Muscle layer of duodenum (tissue), 2 donors: ENCODE measurements around the gene STEAP2.

Experiments used
- H3K27ac ChIP-seq: one replicate; pipeline ENCODE4 v1.7.0; 2013; ENCODE audit warnings: mild to moderate bottlenecking, low read length
- H3K27me3 ChIP-seq: one replicate; pipeline ENCODE4 v1.7.0; 2013; ENCODE audit warnings: low read depth, mild to moderate bottlenecking, control low read depth, low read length
- H3K36me3 ChIP-seq, 2 donors: one replicate each; pipeline ENCODE4 v1.7.0; 2013; ENCODE audit warnings: low read length in 2 of 2, control low read depth in 1 of 2, mild to moderate bottlenecking in 1 of 2; ENCODE audit not compliant: insufficient read depth in 2 of 2, control insufficient read depth in 1 of 2
- H3K4me1 ChIP-seq, 2 donors: one replicate each; pipeline ENCODE4 v1.7.0; 2013; ENCODE audit warnings: low read length in 2 of 2, mild to moderate bottlenecking in 2 of 2, control low read depth in 1 of 2, moderate library complexity in 1 of 2; ENCODE audit not compliant: insufficient read depth in 2 of 2, control insufficient read depth in 1 of 2
- H3K4me3 ChIP-seq, 2 donors: one replicate each; pipeline ENCODE4 v1.7.0; 2013; ENCODE audit warnings: low read length in 2 of 2, low read depth in 1 of 2, mild to moderate bottlenecking in 1 of 2
- H3K9me3 ChIP-seq, 2 donors: one replicate each; pipeline ENCODE4 v1.7.0; 2013; ENCODE audit warnings: low read length in 2 of 2, control low read depth in 1 of 2, mild to moderate bottlenecking in 1 of 2; ENCODE audit not compliant: control insufficient read depth in 1 of 2
- donor health status: healthy.

The STEAP2 gene

DNA sequence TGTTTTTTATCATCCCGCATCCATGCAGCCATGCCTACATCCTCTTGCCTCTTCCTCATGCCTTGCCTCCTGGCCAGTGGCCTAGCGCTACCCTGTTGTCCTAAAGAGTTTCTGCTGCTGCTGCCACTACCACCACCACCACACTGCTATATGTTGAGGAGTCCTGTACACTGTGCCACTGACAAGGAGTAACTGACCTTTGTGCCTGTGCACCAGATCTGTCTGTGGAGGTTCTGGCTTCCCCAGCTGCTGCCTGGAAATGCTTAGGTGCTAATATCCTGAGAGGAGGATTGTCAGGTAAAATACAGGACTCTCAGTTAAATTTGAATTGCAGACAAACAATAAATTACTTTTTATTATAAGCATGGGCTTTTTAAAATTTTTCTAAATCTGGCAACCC is 26.5 kb downstream of the STEAP2 start:
- no peaks in the 10 kb centered on the region for H3K9me3 ChIP-seq
- no peaks in the 10 kb centered on the region for H3K27me3 ChIP-seq
- no peaks in the 10 kb centered on the region for H3K4me1 ChIP-seq
- peaks cover 0 to 4% of the 10 kb centered on the region in 2 donors for H3K36me3 ChIP-seq
- no peak overlapping the region for H3K27ac ChIP-seq
- H3K4me3 ChIP-seq, result no peak overlapping the region

- no peaks in the 10 kb centered on the region for H3K4me1 ChIP-seq
- no peaks in the 10 kb centered on the region for H3K9me3 ChIP-seq
- no peak overlapping the region for H3K27ac ChIP-seq
- no peak overlapping the region for H3K4me3 ChIP-seq
- H3K27me3 ChIP-seq, result no peaks in the 10 kb centered on the region
- peaks cover 0 to 4% of the 10 kb centered on the region in 2 donors for H3K36me3 ChIP-seq
Measured at GRCh38 chr7:90238583-90238982, 27.0 kb downstream of the STEAP2 start.

GRCh38 chr7:90239050-90239449 is 27.5 kb downstream of the STEAP2 start:
- Histone ChIP-seq H3K27ac (no peak overlapping the region), H3K27me3 (no peaks in the 10 kb centered on the region), H3K36me3 (peaks cover 0 to 4% of the 10 kb centered on the region in 2 donors), H3K9me3 (no peaks in the 10 kb centered on the region), H3K4me3 (no peak overlapping the region), H3K4me1 (peaks cover under 1% of the 10 kb centered on the region in 2 donors)

DNA sequence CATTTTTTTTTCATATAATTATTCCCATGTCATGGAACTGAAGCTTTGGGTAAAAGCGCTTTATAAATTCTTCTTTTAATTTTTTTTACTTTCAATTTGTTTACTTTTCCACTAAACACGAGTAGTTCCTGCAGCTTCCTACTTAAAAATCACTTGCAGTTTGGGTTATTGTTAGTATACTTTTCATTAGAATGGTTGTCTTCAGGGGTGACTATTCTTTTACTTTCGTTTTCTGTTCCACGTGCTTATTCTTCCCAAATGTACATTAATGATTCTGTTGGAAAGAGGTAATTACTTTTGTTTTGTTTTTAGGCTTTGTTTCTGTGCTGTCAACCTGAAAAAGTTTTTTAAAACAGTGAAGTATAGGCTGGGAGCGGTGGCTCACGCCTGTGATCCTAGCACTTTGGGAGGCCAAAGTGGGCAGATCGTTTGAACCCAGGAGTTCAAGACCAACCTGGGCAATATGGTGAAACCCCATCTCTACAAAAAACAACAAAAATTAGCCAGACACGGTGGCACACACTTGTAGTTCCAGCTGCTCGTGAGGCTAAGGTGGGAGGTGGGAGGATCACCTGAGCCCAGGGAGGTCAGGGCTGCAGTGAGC is 28.2 kb downstream of the STEAP2 start:
- peaks cover 0 to 4% of the 10 kb centered on the region in 2 donors for H3K36me3 ChIP-seq
- H3K4me1 ChIP-seq, result peaks cover 6% of the 10 kb centered on the region in 2 donors
- H3K4me3 ChIP-seq, result no peak overlapping the region
- H3K9me3 ChIP-seq, result no peaks in the 10 kb centered on the region
- H3K27ac ChIP-seq, result no peak overlapping the region
- no peaks in the 10 kb centered on the region for H3K27me3 ChIP-seq

- H3K27ac ChIP-seq, result no peak overlapping the region
- H3K27me3 ChIP-seq, result no peaks in the 10 kb centered on the region
- no peak overlapping the region for H3K4me3 ChIP-seq
- H3K36me3 ChIP-seq, result peaks cover 0 to 4% of the 10 kb centered on the region in 2 donors
- H3K4me1 ChIP-seq, result peaks cover 6 to 17% of the 10 kb centered on the region in 2 donors
- no peaks in the 10 kb centered on the region for H3K9me3 ChIP-seq
Measured at GRCh38 chr7:90242369-90243168, 31.0 kb downstream of the STEAP2 start.

DNA sequence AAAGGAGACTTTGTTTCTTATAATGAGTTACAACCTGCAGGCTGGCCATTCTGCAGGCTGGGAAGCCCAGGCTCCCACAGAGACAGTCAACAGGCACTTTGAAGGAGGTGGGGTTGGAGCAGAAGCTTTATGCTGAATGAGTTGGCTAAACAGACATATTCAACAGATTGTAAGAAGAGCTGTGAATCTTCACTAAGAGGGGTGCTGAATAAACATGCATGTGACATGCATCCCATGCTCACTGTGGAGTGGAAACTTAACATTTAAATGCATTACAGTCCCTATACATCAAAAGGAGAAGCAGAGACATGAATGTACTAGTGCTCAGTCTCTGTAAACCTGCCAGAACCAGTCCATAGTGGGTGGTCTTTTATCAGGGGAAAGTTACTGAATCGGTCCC is 32.0 kb downstream of the STEAP2 start:
- no peaks in the 10 kb centered on the region for H3K27me3 ChIP-seq
- H3K9me3 ChIP-seq, result no peaks in the 10 kb centered on the region
- H3K27ac ChIP-seq, result no peak overlapping the region
- H3K4me1 ChIP-seq, result peaks cover 6 to 17% of the 10 kb centered on the region in 2 donors
- no peaks in the 10 kb centered on the region for H3K36me3 ChIP-seq
- H3K4me3 ChIP-seq, result no peak overlapping the region

- peak overlapping the region; percentile 88 to 91 for H3K4me3 ChIP-seq
- H3K27ac ChIP-seq, result no peak overlapping the region
- H3K9me3 ChIP-seq, result no peaks in the 10 kb centered on the region
- no peaks in the 10 kb centered on the region for H3K27me3 ChIP-seq
- no peaks in the 10 kb centered on the region for H3K36me3 ChIP-seq
- H3K4me1 ChIP-seq, result peaks cover 6 to 17% of the 10 kb centered on the region in 2 donors
Measured at GRCh38 chr7:90244565-90244908, 33.0 kb downstream of the STEAP2 start.

DNA sequence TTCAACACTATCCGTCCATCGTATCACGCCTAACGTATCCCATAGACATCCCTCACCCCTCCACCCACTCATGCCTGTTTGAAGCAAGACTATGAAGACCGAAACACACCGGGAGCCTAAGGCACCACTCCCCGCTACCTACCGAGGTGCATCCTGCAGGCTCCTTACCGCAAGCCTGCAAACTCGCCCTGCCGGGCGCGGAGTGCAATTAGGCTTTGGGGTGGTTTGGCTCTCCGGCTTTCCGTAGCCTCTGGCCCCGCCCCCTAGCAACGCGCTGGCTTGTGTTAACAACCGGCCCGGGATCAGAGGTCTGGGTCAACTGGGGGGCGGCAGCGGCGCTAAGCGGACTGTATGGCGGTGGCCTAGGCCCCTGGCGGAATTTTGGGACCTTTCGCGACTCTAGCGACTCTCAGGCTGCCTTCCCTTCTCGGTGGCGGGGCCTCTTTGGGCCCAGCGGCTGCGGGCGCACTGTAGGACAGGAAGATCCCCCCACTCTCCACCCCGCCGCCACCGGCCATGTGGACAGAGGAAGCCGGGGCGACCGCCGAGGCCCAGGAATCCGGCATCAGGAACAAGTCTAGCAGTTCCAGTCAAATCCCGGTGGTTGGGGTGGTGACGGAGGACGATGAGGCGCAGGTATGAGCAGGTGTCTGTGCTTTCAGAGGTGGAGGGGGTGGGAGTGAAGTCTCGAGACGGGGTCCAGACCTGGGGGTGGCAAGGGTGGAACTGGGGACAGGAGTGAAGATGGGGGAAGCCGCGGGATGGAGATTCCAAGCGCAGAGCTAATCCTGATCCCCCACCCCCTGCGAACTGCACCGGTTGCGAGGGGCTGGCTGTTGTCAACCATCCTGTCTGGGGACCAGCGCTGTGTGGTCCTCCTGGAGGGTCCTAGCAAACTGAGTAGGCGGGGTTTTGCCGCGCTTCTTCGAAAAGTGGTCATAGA is 33.6 kb downstream of the STEAP2 start, which contains the start of gene CFAP69:
Gene CFAP69, plus strand, starts transcription at position 266 of the 943 bp plus-strand sequence. Its CDS starts 251 bp downstream, at position 517.
- Histone ChIP-seq H3K9me3 (no peaks in the 10 kb centered on the region), H3K27ac (peak within 1 kb of the TSS; percentile 58), H3K4me1 (peaks cover 6 to 17% of the 10 kb centered on the region in 2 donors)

GRCh38 chr7:90246171-90246570 is 34.6 kb downstream of the STEAP2 start:
- peak overlapping the region; percentile 88 to 91 for H3K4me3 ChIP-seq
- peak overlapping the region; percentile 58 for H3K27ac ChIP-seq
- no peaks in the 10 kb centered on the region for H3K9me3 ChIP-seq

More for the DNA sequence above, 33.6 kb downstream of the STEAP2 start, which contains the start of gene CFAP69:
- Histone ChIP-seq H3K36me3 (no peaks in the 10 kb centered on the region), H3K4me3 (peak within 1 kb of the TSS; percentile 88 to 91), H3K27me3 (no peaks in the 10 kb centered on the region)

GRCh38 chr7:90248706-90249105 is 37.2 kb downstream of the STEAP2 start:
- no peak overlapping the region for H3K4me3 ChIP-seq
- no peaks in the 10 kb centered on the region for H3K9me3 ChIP-seq
- peaks cover 6 to 19% of the 10 kb centered on the region in 2 donors for H3K4me1 ChIP-seq
- no peaks in the 10 kb centered on the region for H3K27me3 ChIP-seq
- H3K36me3 ChIP-seq, result peaks cover 0 to 4% of the 10 kb centered on the region in 2 donors
- no peak overlapping the region for H3K27ac ChIP-seq

More at GRCh38 chr7:90246171-90246570, 34.6 kb downstream of the STEAP2 start:
- Histone ChIP-seq H3K36me3 (peaks cover 0 to 4% of the 10 kb centered on the region in 2 donors), H3K4me1 (peaks cover 6 to 19% of the 10 kb centered on the region in 2 donors), H3K27me3 (no peaks in the 10 kb centered on the region)
